GM12874 (cell line): Measurements from ENCODE around the gene GAREM1.

Experiments
- CTCF ChIP-seq: IDR thresholded peaks from 2 replicates; pipeline ENCODE4 v1.5.1; 2011; ENCODE audit warnings: low read depth, mild to moderate bottlenecking, control low read depth, low read length, moderate library complexity; ENCODE audit not compliant: insufficient read depth

Gene GAREM1

DNA sequence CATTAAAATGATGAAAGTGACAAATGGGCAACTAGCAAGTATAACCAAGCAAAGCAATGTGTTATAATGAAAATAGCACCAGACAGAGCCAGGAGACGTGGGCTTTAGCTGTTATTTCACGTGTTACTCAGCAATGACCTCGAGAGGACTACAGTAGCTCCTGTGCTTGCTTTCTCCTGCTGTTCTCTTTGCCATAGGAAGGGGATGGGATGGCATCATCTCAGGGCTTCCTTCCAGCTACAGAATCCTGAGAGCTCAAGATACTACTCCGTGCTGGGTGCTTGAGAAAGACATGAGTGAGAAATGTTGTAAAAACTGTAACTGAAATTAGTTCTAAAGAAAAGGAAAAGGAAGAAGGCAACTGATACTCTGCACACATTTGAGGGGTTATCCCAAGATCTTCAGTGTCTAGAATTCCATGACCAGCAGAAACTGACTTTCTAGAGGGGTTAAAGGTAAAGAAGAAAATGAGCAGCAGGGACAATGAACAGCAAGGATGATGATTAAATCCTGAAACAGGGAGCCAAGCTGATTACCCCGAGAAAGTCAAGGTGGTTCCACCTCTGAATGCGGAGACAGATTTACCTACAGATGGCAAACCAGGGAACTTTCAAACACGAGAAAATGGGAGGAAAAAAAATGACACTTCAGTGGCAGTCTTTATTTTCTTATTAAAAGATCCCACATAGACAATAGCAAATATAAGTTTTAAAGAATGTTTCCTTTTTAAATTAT, 33.4 kb downstream of the GAREM1 start:
- no peak for TF ChIP-seq CTCF

GRCh38 chr18:32435631-32436500, 34.8 kb downstream of the GAREM1 start:
- no peak for TF ChIP-seq CTCF

DNA sequence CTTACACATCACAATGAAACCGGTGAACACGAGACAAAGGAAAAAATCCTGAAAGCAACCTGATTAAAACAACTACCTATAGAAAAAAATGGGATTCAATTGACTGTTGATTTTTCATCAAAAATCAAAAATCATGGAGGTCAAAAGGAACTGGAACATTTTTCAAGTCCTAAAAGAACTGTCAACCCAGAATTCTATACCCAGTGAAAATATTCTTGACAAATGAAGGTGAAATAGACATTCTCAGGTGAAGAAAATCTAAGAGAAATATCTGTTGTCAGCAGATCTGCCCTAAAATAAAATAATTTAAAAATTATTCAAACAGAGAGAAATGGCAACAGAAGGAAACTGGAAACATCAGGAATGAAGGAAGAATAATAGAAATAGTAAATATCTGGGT, 38.9 kb downstream of the GAREM1 start:
- TF ChIP-seq CTCF = no peak

GRCh38 chr18:32429402-32429801, 41.3 kb downstream of the GAREM1 start:
- TF ChIP-seq CTCF = no peak

- no peak for TF ChIP-seq CTCF
Measured at GRCh38 chr18:32427084-32427900, 43.4 kb downstream of the GAREM1 start.

- TF ChIP-seq CTCF = no peak
Measured at GRCh38 chr18:32425466-32425865, 45.2 kb downstream of the GAREM1 start.

- no peak for TF ChIP-seq CTCF
Measured at GRCh38 chr18:32424696-32425095, 46.0 kb downstream of the GAREM1 start.
